Esophagus muscularis mucosa (tissue), 3 donors: ENCODE results near the gene TMPRSS2.

Source experiments
- CTCF ChIP-seq, 3 experiments: fragments of 200-600 bp in 2 of 3; fragments of 450-650 bp in 1 of 3; sonication (generic) in 2 of 3; IDR thresholded peaks; one replicate each; pipeline ENCODE4 v1.5.1; 2017 to 2019; ENCODE audit warnings: antibody characterized with exemption in 3 of 3, mild to moderate bottlenecking in 2 of 3, moderate library complexity in 1 of 3
- POLR2AphosphoS5 ChIP-seq, 2 donors: sonication (generic); formaldehyde crosslinking; IDR thresholded peaks; one replicate each; pipeline ENCODE4 v1.6.1; 2017; ENCODE audit warnings: antibody characterized with exemption in 2 of 2

- TF ChIP-seq POLR2AphosphoS5 (IDR thresholded peaks at IDR 0.05): no peak
- no peak for TF ChIP-seq CTCF (IDR thresholded peaks at IDR 0.05)
Measured at GRCh38 chr21:41438425-41439113, 69.4 kb downstream of the TMPRSS2 start.
